LNCaP clone FGC (cell line): ENCODE measurements around the gene PSMC4.
A peak's percentile ranks its signal among the peaks of the same experiment; 100 is the strongest.

Source experiments
- DNase-seq: peaks from one replicate; pipeline ENCODE4 v3.0.0-alpha.2; 2011; ENCODE audit warnings: low read depth
- H3K4me3 ChIP-seq: 2 replicates; pipeline ENCODE4 v1.5.1; 2011; ENCODE audit warnings: mild to moderate bottlenecking, low read depth, low read length, control low read depth
- TF ChIP-seq, protein P1 (sequence below): IDR thresholded peaks from 2 replicates; pipeline ENCODE4 v1.5.1; 2012; ENCODE audit warnings: mild to moderate bottlenecking; ENCODE audit not compliant: control insufficient read depth, insufficient read depth; ENCODE audit errors: extremely low read depth

Gene PSMC4

DNA sequence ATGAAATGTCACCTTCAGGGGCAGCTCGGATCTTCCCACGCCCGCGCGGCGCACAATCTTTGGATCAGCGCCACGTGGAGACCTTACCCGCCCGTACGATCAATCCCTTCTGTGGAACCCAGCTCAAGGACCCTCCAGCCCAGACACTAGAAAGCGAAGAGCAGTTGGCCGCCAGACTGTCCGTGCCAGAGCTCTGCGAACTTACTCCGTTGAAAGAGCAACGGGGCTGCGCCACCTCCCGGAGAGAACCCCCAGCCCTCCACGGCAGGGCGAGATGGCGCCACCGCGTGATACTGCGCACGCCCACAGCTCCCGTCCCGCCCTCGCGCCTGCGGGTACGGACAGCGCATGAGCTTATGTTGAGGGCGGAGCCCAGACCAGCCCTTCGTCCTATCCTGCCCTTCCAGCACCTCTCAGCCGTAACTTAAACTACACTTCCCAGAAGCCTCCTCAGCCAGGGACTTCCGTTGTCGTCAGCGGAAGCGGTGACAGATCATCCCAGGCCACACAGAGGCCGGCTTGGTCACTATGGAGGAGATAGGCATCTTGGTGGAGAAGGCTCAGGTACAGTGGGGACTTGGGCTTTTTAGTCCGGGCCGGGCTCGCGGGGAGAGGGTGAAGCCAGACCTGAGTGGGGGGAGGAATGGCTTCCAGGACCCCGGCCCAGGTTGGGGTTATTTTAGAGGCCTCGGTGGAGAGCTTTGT is at the start of gene PSMC4:
Gene PSMC4 (plus strand): TSS at position 491 of the 705 bp plus-strand sequence. CDS start 38 bp downstream, at position 529.
- DNase-seq: peak; percentile 99
- peak within 1 kb of the TSS; percentile 71 for H3K4me3 ChIP-seq
- TF ChIP-seq, protein P1, sequence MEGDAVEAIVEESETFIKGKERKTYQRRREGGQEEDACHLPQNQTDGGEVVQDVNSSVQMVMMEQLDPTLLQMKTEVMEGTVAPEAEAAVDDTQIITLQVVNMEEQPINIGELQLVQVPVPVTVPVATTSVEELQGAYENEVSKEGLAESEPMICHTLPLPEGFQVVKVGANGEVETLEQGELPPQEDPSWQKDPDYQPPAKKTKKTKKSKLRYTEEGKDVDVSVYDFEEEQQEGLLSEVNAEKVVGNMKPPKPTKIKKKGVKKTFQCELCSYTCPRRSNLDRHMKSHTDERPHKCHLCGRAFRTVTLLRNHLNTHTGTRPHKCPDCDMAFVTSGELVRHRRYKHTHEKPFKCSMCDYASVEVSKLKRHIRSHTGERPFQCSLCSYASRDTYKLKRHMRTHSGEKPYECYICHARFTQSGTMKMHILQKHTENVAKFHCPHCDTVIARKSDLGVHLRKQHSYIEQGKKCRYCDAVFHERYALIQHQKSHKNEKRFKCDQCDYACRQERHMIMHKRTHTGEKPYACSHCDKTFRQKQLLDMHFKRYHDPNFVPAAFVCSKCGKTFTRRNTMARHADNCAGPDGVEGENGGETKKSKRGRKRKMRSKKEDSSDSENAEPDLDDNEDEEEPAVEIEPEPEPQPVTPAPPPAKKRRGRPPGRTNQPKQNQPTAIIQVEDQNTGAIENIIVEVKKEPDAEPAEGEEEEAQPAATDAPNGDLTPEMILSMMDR: peak; percentile 86

DNA sequence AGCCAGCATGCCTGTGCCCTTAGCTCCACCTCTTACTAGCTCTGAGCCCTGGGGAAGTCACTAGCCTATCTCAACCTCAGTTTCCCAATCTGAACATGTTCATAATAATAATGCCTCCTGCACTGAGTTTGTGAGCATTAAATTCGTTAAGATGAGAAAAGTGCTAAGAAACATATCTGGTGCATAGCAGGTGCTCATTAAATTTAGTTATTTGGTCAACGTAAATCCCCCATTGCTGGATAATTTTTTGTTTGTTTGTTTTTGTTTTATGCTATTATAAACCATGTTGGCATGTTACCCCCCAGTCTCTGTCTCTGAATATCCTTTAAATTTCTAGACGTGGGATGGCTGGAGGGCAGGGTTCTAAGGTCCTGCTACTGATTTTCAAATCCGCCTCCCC is 47.1 kb upstream of the PSMC4 start:
- no peak overlapping the region for H3K4me3 ChIP-seq
- TF ChIP-seq, protein P1: no peak
- DNase-seq: no peak

DNA sequence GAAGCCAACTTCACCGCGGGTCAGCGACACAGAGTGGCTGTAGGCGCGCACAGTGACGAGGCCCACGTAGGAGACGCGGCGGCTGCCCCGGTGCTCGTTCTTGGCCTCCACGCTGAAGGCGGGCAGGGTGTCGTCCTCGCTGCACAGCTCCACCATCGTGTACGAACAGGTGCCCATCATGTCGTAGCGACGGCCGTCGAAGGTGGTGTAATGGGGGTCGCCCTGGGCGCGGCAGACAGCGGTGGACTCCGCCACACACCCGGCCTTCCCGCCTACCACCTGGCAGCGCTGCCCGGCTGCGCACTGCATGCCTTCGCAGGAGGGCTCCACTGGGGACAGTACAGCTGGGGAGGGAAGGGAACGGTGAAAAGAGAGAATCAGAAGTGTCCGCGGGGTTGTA is 46.6 kb upstream of the PSMC4 start:
- H3K4me3 ChIP-seq: no peak overlapping the region
- no peak for DNase-seq
- TF ChIP-seq, protein P1: no peak

DNA sequence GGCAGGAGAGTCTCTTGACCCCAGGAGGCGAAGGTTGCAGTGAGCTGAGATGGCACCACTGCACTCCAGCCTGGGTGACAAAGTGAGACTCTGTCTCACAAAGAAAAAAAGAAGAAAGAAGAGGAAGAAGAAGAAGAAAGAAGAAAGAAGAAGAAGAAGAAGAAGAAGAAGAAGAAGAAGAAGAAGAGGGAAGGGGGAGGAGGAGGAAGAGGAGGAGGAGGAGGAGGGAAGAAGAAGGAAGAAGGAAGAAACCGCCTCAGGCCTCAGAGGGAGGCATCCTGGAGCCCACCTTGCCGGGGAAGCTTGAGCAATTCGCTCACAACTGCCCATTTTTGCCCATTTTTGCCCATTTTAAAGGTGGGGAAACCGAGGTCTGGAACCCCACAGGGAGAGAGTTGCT is 46.0 kb upstream of the PSMC4 start:
- no peak overlapping the region for H3K4me3 ChIP-seq
- TF ChIP-seq, protein P1: no peak
- no peak for DNase-seq

DNA sequence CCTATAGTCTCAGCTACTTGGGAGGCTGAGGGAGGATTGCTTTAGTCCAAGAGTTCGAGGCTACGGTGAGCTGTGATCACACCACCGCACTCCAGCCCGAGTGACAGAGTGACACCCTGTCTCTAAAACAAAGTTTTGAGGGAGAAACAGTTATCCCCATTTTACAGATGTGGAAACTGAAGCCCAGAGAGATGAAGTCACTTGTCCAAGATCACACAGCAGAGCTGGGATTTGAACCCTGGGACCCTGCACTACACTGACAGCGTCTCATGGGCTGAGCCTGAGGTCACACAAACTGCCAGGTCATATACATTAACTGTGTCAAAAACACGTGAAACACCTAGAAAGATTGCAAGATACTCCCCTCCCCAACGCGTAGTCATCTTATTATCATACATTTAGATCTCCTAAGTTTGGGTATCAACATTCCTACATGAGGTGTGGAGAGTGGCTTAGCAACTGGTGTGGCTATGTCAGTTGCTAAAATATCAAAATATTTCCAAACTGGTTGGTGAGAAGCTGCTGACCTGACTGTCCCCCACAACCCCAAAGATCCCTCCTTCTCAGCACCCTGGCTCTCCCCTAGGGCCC is 44.7 kb upstream of the PSMC4 start:
- no peak overlapping the region for H3K4me3 ChIP-seq
- TF ChIP-seq, protein P1: no peak

DNA sequence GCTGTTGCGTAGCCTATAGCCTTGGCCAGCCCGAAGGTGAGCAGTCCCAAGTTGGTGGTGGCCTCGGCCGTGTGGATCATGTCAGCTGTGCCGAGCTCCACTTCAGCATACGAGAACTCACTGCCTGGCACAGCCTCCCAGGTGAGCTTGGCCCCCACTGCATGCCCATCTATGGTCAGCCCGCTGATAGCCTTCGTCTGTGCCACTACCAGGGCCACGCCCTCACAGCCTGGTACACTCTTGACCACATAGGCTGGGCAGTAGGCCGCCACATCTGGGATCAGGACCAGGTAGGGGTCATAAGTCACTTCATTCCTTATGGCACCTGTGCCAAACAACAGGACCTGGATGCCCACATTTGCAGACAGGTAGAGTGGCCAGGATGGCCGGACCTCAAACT is 43.9 kb upstream of the PSMC4 start:
- TF ChIP-seq, protein P1: no peak
- no peak for DNase-seq
- no peak overlapping the region for H3K4me3 ChIP-seq

More for the DNA sequence above, 44.7 kb upstream of the PSMC4 start:
- DNase-seq: no peak
